HUDEP-2 (cell line): ENCODE results near the gene LRRC2.
"Not testable (repeated sequence)": the region's sequence is repeated elsewhere in the genome, so short reads cannot be mapped to it uniquely, and the experiment has no call there.

Source experiments
- DNase-seq, 76 experiments: peaks; one replicate each; lab custom pipeline; 2025; ENCODE audit not compliant: unreplicated experiment in 76 of 76; lab: John Stamatoyannopoulos, UW

The LRRC2 gene

GRCh38 chr3:46501702-46502101 lies 64.4 kb downstream of the LRRC2 start:
- no peak for DNase-seq

DNA sequence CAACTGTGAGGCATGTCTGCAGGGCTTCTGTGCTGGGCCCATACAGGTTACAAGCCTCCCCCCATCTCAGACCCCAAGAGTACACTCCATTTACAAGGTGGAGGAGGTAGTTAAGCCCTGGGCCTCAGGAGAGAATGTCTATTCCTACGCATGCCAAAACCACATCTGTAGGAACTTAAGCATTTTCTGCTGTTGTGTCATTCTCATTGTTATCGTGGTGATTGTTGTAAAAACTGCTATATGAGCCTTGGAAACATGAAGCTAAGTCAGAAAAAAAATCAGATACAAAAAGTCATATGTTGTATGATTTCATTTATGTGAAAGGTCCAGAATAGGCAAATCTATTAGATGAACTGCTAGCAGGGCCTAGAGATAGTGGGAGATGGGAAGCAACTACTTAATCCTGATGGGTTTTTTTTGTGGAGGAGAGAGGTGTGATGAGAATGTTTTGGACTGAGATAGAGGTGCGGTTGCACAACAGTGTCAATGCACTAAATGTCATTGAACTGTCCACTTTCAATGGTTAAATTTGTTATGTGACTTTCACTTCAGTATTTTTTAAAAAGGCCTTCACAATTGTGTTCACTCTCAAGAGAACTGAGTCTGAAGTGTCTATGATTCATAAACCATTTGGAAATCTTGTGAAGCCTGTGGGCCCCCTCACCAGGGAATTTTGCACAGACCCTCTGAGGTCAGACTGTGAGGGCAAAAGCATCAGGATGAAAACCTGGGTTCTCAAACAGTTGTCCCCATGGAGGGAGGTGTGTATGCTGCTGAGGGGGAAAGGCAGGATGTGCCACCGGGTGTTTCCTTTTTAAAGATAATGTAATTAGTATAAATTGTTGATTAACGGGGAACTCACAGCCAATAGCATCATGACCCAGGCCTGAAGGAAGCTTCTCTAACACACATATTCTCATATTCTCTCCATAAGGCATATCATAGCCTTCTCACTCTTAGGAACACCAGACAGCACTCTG lies 65.2 kb downstream of the LRRC2 start:
- DNase-seq: no peak

DNA sequence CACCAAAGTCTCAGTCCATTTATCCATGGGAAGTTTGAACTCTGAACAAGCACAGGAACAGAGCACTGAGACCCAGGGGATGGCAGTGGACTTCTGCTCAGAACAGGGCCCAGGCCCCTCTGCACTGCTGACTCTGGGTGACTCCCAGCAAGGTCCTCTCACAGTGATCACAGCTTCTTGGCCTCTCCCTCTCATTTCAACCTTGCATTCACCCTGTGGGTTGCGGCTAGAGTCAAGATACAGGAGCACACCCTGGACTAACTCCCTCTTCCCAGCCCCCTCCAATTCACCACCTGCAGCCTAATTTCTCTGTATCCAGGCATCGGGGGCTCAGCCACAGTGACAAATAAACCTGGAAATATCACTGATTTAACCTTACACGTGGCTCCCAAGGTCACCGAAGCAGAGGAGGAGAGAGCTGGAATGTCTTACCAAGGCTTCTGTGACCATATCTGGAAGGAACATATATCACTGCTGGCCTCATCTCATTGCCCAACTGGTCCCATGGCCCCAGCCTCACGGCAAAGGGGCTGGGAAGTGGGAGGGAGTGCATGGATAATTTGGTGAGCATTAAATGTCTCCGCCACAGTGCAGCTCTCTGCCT lies 67.1 kb downstream of the LRRC2 start:
- peak in 1 of 76 experiments; percentile 9 for DNase-seq

GRCh38 chr3:46497556-46498265 lies 68.4 kb downstream of the LRRC2 start, which contains the start of gene RTP3:
RTP3 (plus strand) TSS chr3:46497976; CDS start chr3:46498063, 87 bp downstream.
- no peak for DNase-seq

GRCh38 chr3:46496746-46497555 lies 69.2 kb downstream of the LRRC2 start:
- peak in 46 of 76 experiments; percentile 2 to 57 (median 29) for DNase-seq

GRCh38 chr3:46495901-46496456 lies 70.1 kb downstream of the LRRC2 start:
- DNase-seq: peak in 1 of 76 experiments; percentile 3

DNA sequence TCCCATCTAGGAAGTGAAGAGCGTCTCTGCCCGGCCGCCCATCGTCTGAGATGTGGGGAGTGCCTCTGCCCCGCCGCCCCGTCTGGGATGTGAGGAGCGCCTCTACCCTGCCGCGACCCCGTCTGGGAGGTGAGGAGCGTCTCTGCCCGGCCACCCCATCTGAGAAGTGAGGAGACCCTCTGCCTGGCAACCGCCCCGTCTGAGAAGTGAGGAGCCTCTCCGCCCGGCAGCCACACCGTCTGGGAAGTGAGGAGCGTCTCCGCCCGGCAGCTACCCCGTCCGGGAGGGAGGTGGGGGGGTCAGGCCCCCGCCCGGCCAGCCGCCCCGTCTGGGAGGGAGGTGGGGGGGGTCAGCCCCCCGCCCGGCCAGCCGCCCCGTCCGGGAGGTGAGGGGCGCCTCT lies 71.6 kb downstream of the LRRC2 start:
- not testable (repeated sequence) for DNase-seq

DNA sequence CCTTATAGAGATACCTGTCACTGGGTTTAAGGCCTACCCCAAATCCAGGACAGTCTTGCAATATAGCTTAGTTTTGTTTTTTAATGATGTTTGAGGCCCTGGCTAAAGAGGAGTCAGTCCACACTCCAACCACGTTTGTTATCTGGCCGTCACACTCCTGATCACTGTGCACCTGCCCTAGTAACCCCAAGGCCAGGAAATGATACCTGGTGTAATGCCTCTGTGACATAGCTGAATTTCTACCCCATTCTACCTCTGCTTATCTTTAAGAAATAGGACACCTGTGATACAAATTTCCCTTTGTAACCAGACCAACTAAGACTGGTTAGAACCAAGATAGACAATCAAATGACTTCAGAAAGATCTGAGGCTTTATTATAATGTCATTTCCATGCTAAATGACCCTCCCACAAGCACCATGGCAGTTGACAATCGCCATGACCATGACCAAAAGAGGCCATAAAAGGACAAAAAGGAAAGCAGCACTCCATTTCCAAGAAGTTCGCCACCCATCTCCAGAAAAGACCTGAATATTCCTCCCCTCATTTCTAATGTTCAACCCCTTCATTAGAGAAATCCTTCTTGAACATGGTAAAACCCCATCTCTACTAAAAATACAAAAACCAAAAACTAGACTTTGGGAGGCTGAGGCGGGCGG lies 73.1 kb downstream of the LRRC2 start:
- DNase-seq: no peak

DNA sequence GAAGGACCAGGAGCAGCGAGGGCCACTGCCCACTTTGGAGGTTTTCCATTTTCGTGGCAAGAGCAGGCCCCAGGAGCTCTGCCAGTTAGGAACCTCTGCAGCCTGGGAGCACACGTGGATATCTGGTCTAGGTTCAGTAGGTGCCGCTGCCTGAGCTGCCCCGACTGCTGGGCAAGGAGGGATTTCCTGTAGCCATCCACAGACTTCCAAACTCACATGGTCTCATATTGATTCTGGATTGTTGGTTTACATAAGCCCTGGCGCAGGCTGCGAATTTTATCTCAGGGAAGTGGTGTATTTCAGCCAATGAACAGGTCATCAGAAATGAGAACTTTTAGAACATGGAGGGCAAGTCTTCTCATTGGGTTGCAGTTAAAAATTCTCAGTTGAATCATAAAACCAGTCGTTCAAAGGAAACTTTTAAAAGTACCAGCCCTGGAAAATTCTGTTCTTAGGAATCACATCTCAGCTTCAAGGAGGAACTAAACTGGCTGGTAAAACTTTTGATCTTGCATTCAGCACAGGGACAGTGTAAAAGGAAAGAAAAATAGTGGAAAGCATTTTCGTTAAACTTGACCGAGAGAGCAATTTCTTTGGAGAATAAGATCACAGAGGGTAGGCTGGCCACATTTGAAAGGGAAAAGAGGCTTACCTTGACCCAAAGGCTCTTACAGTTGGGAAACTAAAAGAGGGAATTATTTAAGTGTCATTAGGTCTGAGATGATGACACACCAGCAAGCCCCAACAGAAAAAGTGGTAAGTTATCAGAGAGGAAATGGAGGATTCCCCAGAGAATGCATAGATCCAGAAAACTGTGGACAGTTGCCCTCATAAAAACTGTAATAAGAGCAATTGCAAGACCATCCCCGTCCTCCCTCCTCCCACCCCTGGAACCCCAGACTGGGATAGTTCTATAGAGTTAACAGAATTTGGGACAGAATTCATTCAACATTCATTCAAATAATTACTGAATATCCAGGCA lies 74.7 kb downstream of the LRRC2 start:
- DNase-seq: no peak

GRCh38 chr3:46490338-46491084 lies 75.6 kb downstream of the LRRC2 start:
- peak in 6 of 76 experiments; percentile 6 to 28 (median 14) for DNase-seq

GRCh38 chr3:46489875-46490274 lies 76.2 kb downstream of the LRRC2 start:
- DNase-seq: no peak

DNA sequence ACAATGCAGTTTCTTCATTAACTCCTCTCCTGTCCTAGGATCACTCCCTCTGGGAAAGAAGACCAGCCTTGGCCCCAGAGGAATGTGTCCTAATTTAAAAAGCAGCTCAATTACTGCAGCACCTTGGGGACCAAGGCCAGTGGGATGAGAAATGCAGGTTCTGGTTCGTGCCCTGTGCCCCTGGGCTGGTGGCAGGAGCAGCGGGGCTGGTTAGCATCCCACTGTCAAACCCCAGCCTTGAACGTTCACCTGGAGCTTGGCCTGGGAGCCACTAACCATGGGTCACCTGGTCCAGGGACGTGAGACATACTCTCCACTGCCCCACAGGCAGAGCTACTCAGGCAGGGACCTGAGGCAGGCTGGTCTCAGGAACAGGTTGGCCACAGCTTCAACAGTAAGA lies 76.7 kb downstream of the LRRC2 start:
- DNase-seq: no peak

- peak in 74 of 76 experiments; percentile 42 to 95 (median 85) for DNase-seq
These were observed 77.3 kb downstream of the LRRC2 start for GRCh38 chr3:46488735-46489361.

DNA sequence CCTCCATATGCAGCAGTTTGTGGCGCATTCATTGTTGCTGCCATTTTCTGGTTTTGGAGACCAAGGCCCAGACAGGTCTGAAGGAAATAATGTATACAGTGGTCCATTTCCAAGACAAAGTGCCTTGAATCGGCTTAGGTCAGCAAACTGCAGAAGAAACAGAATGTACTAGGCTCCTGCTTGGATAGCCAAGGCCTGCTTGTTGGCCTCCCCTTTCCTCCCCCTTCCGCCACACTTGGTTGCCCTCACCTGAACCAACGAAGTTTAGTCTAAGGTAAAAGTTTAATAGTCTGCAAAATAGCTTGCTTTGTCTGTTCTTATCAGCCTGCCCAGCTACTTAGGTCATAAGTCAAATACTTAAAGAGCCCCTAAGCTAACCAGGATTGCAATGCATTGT lies 80.3 kb downstream of the LRRC2 start:
- DNase-seq: no peak

GRCh38 chr3:46484911-46485778 lies 81.0 kb downstream of the LRRC2 start:
- DNase-seq: no peak

DNA sequence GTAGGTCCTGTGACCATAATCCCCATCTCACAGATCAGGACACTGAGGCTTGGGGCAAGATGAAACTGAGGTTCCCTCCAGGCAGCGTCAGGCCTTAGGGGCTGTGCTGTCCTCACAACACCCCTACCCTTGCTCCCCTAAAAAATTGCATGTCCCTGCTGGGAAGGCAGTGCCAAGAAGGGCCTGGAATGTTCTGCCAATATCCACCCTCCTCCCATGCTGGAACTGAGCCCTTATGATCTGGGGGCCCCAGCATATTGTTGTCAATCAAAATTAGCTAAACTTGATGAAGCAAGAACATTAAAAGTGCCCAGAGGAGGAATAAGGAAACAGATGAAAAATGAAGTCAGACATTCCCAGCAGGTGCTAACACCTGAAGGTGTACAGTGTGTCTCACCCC lies 81.7 kb downstream of the LRRC2 start:
- no peak for DNase-seq
